GM10248 (cell line): ENCODE results near the gene POLR2L.

Experiments used
- CTCF ChIA-PET: fragments of 300-600 bp; sonication (Branson Sonifier 250); formaldehyde crosslinking; extraction: SDS; loops from one replicate; lab custom pipeline; 2021; ENCODE audit warnings: antibody characterized with exemption; lab: Yijun Ruan, JAX
- POLR2A ChIA-PET: fragments of 350-650 bp; sonication (Branson Sonifier 250); formaldehyde crosslinking; extraction: SDS; loops from one replicate; lab custom pipeline; 2020; ENCODE audit warnings: antibody characterized with exemption; lab: Yijun Ruan, JAX
- DNase-seq: peaks from one replicate; pipeline ENCODE4 v3.0.0; 2012; ENCODE audit errors: extremely low spot score
- TF ChIP-seq, protein P1 (sequence below): IDR thresholded peaks from 2 replicates; pipeline ENCODE4 v1.5.1; 2012; ENCODE audit warnings: mild to moderate bottlenecking, low read depth; ENCODE audit errors: extremely low read depth, missing control alignments, control extremely low read depth

POLR2L gene

DNA sequence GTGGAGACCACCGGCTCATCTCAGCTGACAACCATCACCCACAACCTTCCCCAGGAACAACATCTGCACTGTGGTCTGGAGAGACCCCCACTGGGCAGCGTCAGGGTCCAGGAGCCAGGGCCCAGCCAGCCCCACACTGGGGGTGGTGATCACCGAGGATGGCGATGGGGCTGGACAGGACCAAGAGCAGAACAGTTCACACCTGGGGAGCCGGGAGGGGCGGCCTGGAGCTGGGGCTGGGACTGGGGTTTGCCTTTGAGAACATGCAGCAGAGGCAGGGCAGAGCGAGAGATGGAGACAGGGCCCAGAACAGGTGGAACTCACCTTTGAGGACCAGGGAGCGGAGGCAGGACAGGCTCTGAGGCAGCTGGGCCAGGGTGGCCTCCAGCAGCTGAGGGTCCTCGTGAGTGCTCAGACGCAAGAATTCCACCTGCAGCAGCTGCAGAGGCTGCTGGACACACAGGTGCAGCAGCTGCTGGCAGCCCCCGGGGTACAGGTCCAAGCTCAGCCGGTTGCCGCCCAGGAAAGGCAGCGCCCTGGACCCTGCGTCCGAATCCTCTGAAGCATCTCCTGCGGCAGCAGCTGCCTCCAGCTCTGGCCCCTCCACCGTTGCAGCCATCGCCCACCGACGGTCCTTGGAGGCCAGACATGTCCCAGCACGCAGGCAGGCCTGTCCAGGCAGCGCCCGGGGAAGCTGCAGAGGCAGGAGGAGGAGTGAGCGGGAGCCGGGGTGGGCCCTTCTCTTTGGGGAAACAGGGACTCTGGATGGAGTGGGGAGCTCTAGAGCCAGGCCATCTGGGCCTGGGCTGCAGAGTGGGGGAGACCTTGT, 38.3 kb downstream of the POLR2L start:
- no peak for DNase-seq
- CTCF ChIA-PET = interaction anchor here (1.1 kb wide), 1 partner anchor 18 kb away, joined by 5 read pairs; no protein-coding TSS in a partner anchor
- TF ChIP-seq, protein P1, sequence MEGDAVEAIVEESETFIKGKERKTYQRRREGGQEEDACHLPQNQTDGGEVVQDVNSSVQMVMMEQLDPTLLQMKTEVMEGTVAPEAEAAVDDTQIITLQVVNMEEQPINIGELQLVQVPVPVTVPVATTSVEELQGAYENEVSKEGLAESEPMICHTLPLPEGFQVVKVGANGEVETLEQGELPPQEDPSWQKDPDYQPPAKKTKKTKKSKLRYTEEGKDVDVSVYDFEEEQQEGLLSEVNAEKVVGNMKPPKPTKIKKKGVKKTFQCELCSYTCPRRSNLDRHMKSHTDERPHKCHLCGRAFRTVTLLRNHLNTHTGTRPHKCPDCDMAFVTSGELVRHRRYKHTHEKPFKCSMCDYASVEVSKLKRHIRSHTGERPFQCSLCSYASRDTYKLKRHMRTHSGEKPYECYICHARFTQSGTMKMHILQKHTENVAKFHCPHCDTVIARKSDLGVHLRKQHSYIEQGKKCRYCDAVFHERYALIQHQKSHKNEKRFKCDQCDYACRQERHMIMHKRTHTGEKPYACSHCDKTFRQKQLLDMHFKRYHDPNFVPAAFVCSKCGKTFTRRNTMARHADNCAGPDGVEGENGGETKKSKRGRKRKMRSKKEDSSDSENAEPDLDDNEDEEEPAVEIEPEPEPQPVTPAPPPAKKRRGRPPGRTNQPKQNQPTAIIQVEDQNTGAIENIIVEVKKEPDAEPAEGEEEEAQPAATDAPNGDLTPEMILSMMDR = no peak
- POLR2A ChIA-PET = interaction anchor here (1.2 kb wide), 1 partner anchor 16 kb away, joined by 4 read pairs; no protein-coding TSS in a partner anchor

DNA sequence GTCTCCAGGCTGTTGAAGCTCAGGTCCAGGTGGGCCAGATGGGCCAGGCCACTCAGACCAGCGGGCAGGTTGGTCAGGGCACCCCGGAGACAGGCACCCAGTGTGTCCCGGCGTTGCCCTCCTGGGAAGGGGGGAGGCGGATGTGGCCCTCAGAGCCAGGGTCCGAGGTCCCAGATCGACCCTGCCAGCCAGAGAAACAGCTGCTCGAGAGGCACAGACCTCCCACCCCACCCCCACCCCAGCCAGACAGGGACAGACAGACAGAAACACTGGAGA, 38.9 kb downstream of the POLR2L start:
- POLR2A ChIA-PET = no interaction called here

DNA sequence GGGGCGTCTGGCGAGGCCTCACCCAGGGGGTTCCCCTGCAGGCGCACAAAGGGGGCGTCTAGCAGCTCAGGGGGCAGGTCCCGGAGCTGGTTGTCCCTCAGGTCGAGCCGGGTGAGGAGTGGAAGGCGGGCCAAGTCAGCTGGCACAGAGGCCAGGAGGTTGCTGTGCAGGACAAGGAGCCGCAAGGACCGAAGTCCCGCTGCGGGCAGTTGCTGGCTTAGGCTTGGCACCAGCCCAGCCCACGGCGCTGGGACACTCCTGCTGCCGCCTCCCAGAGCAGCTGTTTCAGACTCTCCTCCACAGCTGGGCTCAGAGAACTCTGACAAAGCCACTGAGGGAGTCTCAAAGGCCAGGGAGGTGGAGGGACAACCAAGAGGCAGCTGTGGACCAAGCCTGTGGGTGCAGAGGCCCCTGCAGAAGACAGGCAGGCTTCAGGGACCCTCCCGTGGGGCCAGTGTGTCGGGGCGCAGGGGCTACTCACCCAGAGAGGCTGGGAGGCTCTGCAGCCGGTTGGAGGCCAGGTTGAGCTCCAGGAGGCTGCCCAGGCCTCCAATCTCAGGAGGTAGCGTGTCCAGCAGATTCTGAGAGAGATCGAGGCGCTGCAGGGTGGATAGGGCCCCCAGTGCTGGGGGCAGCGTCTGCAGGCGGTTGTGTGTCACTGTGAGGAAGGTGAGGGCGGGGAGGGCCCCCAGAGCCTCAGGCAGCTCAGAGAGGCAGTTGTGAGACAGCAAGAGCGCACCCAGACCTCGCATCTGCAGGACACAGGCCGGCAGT, 39.4 kb downstream of the POLR2L start:
- DNase-seq = no peak
- TF ChIP-seq, protein P1 = no peak
- ChIA-PET POLR2A (interaction anchor here (1.0 kb wide), 1 partner anchor 16 kb away, joined by 3 read pairs; the partner anchor contains the start of gene PNPLA2), CTCF (no interaction called here)

More for the DNA sequence above, 38.9 kb downstream of the POLR2L start:
- DNase-seq = no peak
- TF ChIP-seq, protein P1 = no peak
- CTCF ChIA-PET = no interaction called here

DNA sequence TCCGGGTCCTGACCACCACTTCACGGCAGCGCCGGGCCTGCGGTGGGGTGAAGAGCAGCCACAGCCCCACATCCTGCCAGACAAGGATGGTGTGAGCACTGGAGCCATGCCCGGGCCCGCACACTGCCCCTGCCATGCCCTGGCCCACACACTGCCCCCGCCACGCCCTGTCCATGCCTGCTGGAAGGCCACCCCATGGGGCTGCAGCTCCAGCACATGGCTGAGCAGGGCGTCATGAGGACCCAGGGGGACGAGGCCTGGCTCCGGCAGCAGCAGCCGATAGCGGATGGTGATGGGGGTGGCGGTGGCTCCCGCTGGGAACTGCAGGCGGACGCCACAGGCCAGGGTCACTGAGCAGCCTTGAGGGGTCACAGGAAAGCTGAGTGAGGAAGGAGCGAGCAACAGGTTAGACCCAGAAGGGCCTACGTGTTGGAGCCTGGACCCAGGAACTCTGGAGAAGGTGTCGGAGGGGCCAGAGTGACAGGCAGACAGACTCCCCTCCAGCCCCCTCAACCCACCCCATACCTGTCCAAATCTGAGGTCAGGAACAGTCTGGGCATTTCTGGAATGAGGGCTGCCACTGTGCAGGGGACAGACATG, 40.2 kb downstream of the POLR2L start:
- POLR2A ChIA-PET = interaction anchor here (1.0 kb wide), 1 partner anchor 17 kb away, joined by 3 read pairs; the partner anchor contains the start of gene PNPLA2

DNA sequence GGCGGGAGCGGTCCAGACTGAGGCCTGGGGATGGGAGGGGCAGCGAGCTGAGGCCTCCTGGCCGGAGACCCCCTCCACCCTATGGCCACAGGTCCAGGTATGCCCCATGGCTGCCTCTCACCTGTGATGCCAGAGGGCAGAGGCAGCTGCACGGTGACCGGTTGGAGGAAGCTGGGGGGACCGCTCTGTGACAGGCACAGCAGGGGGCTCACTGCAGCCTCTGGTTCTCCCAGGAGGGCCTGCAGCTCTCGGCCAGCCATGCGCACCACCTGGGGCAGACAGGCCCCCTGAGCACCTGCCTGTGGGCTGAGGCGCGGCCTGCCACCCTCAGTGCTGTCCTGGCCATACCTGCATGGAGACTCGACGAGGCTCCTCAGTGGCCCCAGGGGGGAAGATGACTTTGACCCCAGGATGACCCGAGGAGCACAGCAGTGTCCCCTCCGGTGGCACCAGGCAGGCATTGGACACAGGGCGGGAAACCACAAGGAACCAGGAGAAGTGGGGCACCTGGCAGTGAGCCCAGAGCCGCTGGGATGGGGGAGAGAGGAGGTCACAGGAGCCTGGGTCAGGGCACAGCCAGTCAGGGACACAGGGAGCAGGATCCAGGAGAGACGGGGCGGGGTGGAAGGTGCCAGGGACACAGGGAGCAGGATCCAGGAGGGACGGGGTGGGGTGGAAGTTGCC, 41.1 kb downstream of the POLR2L start:
- ChIA-PET CTCF (interaction anchor here (1.1 to 2.0 kb wide), 2 partner anchors 17 to 247 kb away, joined by 4 to 5 read pairs; partner anchors contain the start of gene PNPLA2), POLR2A (no interaction called here)
- TF ChIP-seq, protein P1 = no peak
- DNase-seq = no peak

More for the DNA sequence above, 40.2 kb downstream of the POLR2L start:
- TF ChIP-seq, protein P1 = no peak
- DNase-seq = no peak
- CTCF ChIA-PET = interaction anchor here (2.0 kb wide), 1 partner anchor 16 kb away, joined by 5 read pairs; the partner anchor contains the start of gene PNPLA2
